H4 (cell line): Measurements from ENCODE around the gene STMP1. TPM values are rescaled to one million over a fixed set of nuclear protein-coding genes. Genes with fewer than 3 reads are reported as not detected.
A peak's percentile ranks its signal among the peaks of the same experiment; 100 is the strongest.

Source experiments
- DNase-seq: peaks from one replicate; pipeline ENCODE4 v3.0.0-alpha.2; 2015; ENCODE audit warnings: low spot score
- total RNA-seq: library from RNA; depleted of rRNA; stranded (reverse); fragments of >200 nt; shearing (Covaris generic); gene quantifications from 2 replicates; pipeline ENCODE4 v1.2.3, GENCODE V29; 2014

STMP1 gene
- total RNA-seq, 1 experiment from 2014 or later: 20.9 TPM

DNA sequence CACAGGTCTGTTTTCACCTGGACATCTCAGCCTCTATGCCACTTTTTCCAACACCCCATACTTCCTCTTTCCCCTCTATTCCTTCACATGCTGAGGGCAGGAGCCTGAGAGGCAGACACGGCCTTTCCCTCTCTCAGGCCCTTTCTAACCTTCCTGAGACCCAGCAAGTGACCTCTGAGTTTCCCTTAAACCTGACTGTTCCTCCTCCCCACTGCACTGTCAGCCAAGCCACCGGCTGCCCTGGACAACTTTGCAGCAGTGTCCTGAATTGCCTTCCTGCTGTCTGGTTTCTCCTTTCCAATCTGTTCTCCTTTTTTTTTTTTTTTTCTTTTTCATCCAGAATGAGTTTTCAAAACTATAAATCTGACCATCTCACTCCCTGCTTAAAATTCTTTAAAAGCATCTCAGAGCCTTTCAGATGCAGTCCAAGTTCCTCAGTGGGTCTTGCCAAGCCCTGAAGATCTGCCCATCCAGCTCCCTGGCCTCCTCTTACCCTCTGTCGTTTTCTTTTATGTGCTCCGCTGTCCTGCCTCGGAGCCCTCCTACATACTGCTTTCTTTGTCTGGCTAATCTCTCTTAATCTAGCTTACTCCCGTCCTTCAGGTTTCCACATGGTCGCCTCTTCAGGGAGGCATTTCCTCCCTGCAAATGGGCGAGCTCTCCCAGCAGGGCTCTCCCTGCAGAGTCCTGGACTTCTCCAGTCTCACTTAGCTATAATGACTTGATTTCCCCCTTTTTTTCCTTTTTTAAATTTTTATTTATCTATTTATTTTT is 35.1 kb downstream of the STMP1 start:
- DNase-seq: no peak

DNA sequence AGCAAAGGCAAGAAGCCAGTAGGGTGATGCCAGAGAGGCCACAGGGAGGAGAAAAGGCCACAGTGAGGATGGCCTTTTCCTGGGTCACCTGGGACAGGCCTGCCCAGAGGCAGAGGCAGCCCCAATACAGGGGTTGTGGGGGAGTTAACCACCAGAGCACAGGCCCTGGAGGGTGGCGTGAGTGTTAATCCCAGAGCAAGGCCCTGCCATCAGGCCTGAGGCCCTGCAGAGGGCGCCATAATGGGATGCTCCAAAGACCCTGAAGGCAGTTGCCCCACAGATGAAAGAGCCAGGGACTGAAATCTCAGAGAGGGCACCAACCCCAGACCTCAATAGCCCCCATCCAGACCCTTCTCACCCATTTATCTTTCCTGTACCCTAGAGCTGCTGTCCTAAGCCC is 41.8 kb downstream of the STMP1 start:
- DNase-seq: no peak

DNA sequence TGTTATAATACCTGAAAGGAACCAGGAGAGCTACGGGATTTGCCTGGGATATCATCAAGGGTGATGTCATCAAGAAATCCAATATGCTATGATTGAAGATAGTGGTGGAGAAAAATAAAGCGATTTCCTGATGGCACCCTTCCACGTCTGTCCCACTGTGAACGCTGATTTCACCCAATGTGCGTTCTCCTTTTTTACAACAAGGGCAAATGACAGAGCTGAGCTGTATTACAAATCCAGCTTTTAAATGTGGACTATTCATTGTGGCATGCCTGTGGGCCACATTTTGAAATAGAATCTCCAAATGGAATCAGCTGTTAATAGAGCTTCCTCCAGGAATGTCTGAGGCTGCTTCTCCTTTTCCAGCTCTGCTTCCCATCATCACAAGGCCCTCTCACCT is 42.4 kb downstream of the STMP1 start:
- DNase-seq: no peak

DNA sequence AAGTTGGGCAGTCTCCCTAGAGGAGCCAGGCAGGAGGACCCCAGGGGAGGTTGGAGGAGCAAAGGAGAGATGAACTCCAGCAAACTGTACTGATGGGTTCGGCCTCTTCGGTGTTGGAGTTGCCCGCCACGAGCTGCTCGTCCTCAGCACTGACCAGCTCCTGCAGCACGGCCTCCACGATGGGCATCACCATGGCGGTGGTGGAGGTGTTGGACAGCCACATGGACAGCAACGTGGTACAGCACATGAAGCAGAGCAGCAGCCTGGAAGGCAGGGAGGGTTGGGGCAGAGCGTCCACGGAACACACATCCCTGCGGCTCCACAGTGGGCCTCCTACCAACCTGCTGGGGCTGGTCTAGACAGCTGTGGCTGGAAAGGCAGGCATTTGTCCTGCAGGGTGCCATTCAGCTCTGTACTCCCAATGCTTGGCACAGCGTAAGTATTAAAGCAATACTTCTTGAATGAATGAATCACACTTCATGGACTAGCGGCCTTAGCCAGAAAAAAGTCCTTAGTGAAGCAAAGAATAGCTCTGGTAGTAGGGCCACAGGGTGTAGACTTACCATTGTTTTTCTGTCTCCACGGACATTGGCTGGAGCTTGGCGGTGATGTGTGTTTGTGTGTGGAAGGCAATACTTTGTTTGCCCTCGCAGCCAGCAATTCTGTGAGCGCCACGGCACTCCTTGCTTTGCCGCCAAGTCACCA is 43.9 kb downstream of the STMP1 start:
- DNase-seq: no peak

DNA sequence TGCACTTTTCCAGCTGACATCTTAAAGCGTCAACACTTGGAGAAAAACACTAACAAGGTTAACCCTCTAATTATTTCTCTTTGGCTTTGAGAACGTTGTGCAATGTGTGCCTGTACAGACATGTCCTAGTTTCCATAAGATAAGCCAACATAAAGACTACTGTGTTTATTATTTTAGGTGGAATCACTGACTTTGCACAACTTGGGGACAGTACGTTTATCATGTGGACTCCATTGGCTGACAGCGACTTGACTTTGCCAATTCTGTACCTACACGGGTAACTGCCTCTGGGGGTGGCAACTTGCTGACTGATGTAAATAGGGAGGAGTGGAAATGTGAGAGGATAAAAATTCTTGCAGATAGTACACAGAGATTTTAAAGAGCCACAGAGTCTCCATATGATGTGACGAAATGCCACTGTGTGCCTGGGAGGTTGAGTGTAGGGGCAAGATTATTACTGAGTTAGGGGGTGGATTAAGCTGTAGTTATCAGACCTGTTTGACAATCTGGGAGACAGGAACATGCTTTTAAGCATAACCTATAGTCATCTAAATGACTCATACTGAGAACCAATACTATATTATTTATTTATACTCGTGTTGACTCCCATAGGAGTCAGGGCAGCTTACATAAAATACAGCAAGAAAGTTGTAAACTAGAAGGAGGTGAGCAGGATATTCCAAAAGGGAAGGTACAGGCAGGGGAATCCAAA is 44.7 kb downstream of the STMP1 start:
- no peak for DNase-seq

DNA sequence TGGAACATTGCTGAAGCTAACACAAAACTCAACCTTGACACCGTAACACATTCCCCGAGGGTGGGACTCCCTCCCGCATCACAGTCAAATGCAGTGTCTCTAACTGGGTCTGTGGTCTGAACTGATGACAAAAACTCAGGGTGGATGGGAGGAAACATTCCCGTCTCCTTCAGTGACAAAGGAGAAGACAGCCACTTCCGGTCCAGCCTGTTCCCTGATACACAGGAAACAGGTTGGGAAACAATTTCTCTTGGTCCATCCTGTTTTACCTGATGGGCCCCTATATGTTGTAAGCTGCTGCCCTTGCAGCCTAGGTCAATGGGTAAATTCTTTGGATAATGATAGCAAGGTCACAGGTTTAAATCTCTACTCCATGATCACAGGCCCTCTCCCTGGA is 45.3 kb downstream of the STMP1 start:
- no peak for DNase-seq

DNA sequence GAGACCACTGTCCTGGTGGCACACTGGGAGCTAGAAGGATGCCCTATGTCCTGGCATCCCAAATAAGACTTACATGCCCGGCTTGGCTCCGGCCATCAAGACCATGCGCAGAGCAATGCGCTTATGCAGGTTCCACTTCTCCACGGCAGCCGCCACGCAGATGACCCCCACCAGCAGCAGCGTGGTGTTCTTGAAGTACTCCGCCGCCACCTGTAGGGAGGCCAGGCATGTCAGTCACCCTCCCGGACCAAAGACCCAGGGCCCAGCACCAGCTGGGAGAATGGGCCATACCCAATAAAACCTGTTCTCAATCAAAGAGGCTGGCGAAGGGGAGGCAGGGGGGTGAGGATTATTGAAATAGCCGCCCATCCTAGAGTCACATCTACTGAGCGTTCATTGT is 45.7 kb downstream of the STMP1 start:
- no peak for DNase-seq

- DNase-seq: no peak
Measured at GRCh38 chr7:135709508-135709907, 47.2 kb downstream of the STMP1 start.

- DNase-seq: no peak
Measured at GRCh38 chr7:135710417-135711138, 48.3 kb downstream of the STMP1 start.

DNA sequence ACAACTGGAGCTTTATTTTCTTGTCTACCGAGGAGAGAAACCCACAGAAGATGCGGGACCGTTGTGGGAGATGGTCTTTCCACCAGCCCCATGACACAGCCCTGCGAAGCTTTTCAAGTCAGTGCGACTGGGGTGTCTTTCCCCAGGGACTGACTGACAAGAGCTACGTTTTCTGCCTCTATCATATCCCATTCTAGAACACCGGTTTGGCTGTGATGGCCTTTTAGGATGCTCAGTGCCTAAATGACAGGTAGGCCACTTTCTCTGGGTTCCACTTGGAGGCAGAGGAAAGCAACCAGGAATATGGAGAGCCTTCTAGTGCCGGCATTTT is 48.8 kb downstream of the STMP1 start:
- DNase-seq: no peak

GRCh38 chr7:135712182-135712782 is 50.0 kb downstream of the STMP1 start:
- DNase-seq: peak; percentile 43

DNA sequence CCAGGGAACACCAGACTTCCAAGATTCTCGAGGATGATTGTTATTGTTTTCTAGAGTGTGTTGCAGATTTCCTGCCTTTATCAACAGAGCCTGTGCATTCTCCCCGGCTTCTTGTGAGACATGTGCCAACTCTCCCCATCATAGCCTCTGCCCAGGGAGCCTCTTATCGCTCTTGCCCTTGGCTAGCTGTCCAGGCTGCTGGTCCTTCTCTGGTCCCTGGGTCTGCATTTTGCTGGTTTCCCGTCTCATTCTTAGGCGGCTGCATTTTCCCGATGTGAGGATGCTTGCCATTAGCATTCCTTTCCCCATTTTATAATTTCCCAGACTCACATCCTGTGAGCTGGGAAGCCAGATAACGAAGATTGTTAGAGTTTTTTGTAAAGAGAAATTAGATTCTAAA is 50.5 kb downstream of the STMP1 start:
- DNase-seq: no peak

GRCh38 chr7:135713836-135714470 is 51.6 kb downstream of the STMP1 start:
- DNase-seq: no peak

GRCh38 chr7:135714534-135715009 is 52.3 kb downstream of the STMP1 start:
- peak; percentile 29 for DNase-seq

- DNase-seq: no peak
Measured at GRCh38 chr7:135715055-135715522, 52.8 kb downstream of the STMP1 start.

DNA sequence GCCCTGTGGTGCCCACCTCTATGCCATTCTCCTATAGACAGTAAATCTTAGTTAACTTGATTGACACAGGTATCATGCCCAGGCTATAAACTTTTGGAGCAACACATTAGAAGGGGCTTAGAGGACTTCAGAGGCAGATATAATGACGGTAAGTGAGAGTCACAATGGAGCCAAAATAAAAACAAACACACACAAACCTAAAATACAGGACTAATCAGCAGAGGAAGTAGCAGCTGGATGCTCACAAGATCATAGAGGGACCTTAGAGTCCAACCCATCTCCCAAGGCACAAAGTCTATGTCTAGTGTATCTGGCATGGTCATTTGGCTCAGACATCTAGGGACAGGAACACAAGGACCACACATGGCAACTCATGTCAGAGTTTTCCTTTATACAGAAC is 53.4 kb downstream of the STMP1 start:
- no peak for DNase-seq

- peak; percentile 89 for DNase-seq
Measured at GRCh38 chr7:135716677-135717238, 54.4 kb downstream of the STMP1 start.

- DNase-seq: no peak
Measured at GRCh38 chr7:135717693-135718092, 55.4 kb downstream of the STMP1 start.

DNA sequence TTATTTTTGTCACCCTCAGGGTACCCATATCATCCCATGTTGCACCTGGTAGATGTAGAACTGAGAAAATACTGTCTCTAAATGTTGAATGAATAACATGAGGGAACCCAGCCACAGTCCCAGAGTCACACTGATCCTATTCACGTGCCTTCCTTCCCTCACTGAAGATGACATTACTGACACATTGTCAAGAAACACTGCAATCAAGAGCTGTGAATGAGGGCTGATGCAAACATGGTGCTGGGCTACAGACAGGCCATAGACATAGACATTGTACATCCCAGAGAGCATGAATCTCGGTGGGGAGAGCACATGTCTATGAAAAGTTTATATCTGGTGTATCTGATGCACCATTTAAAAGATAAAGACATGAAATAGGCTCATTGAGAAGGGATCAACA is 55.9 kb downstream of the STMP1 start:
- no peak for DNase-seq

GRCh38 chr7:135718794-135719437 is 56.6 kb downstream of the STMP1 start:
- no peak for DNase-seq
